Suprapubic skin (tissue), 4 donors: ENCODE data around the gene PYHIN1.

Source experiments
- CTCF ChIP-seq, 2 donors: fragments of 200-600 bp in 1 of 2; fragments of 450-650 bp in 1 of 2; sonication (generic) in 1 of 2; IDR thresholded peaks; one replicate each; pipeline ENCODE4 v1.5.1; 2016 to 2019; ENCODE audit warnings: antibody characterized with exemption in 2 of 2, mild to moderate bottlenecking in 1 of 2, moderate library complexity in 1 of 2
- POLR2A ChIP-seq, 2 donors: fragments of 450-650 bp; IDR thresholded peaks; one replicate each; pipeline ENCODE4 v1.6.1; 2017; ENCODE audit warnings: antibody characterized with exemption in 2 of 2, mild to moderate bottlenecking in 2 of 2, moderate library complexity in 2 of 2
- POLR2AphosphoS5 ChIP-seq, 3 donors: sonication (generic); formaldehyde crosslinking; IDR thresholded peaks; one replicate each; pipeline ENCODE4 v1.6.1; 2017; ENCODE audit warnings: antibody characterized with exemption in 3 of 3

DNA sequence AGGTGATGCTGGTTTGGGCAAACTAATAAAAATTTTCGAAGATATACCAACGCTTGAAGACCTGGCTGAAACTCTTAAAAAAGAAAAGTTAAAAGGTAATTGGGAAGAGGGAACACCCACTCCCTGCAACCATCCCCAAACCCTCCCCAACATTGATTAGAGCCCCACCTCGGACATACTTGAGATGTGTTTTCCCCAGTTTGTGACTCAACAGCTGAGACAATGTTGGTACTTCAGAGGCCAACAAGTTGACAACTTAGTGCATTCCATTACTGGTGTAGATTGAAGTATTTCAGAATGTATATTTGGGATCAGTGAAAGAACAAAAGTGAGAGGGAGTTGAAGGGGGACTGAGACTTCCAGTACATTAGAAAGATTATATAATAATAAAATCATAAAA lies 83.5 kb downstream of the PYHIN1 start:
- no peak for TF ChIP-seq POLR2A (IDR thresholded peaks at IDR 0.05)
- TF ChIP-seq POLR2AphosphoS5 (IDR thresholded peaks at IDR 0.05): no peak
- no peak for TF ChIP-seq CTCF (IDR thresholded peaks at IDR 0.05)
